Cardiac muscle cell (in vitro differentiated cells and primary cell): ENCODE data around the gene NRG3. TPM values are rescaled to one million over a fixed set of nuclear protein-coding genes. Genes with fewer than 3 reads are reported as not detected.

Experiments
- DNase-seq, 2 donors: peaks; one replicate each; pipeline versions ENCODE4 v3.0.0 to v3.0.0-alpha.2; 2010 to 2017; ENCODE audit warnings: low read depth in 1 of 2, low spot score in 1 of 2
- H3K27ac ChIP-seq: fragments of 200-600 bp; sonication (generic); 2 replicates; pipeline ENCODE4 v1.5.1; 2016
- H3K27me3 ChIP-seq: fragments of 200-600 bp; sonication (generic); 2 replicates; pipeline ENCODE4 v1.6.0; 2016; ENCODE audit warnings: control low read depth
- H3K36me3 ChIP-seq: fragments of 200-600 bp; sonication (generic); 2 replicates; pipeline ENCODE4 v1.5.1; 2016; ENCODE audit warnings: control low read depth
- H3K4me1 ChIP-seq: fragments of 200-600 bp; sonication (generic); 2 replicates; pipeline ENCODE4 v1.8.1; 2017; ENCODE audit warnings: low read depth, mild to moderate bottlenecking, mixed run types
- H3K4me3 ChIP-seq: fragments of 200-600 bp; sonication (generic); 2 replicates; pipeline ENCODE4 v1.5.1; 2016; ENCODE audit warnings: mild to moderate bottlenecking
- H3K9me3 ChIP-seq: fragments of 200-600 bp; sonication (generic); 2 replicates; pipeline ENCODE4 v1.5.1; 2017; ENCODE audit warnings: low read depth, mild to moderate bottlenecking, control low read depth
- polyA plus RNA-seq: library from polyadenylated mRNA; unstranded; fragments of >200 nt; fragmentation: Nextera tagmentation; extraction: Ambion mirVana; gene quantifications from 2 replicates; pipeline ENCODE4 v1.2.1, GENCODE V29; 2016
- total RNA-seq: library from RNA; depleted of rRNA; stranded (reverse); fragments of >200 nt; gene quantifications from 2 replicates; pipeline ENCODE4 v1.2.3, GENCODE V29; 2016
- TF ChIP-seq, protein P1 (sequence below): IDR thresholded peaks from 2 replicates; pipeline ENCODE4 v1.5.1; 2012; ENCODE audit warnings: low read depth, mild to moderate bottlenecking, low read length

NRG3 gene
- total and polyA plus RNA-seq, 2 experiments from 2014 or later = 0.48 to 0.55 TPM

DNA sequence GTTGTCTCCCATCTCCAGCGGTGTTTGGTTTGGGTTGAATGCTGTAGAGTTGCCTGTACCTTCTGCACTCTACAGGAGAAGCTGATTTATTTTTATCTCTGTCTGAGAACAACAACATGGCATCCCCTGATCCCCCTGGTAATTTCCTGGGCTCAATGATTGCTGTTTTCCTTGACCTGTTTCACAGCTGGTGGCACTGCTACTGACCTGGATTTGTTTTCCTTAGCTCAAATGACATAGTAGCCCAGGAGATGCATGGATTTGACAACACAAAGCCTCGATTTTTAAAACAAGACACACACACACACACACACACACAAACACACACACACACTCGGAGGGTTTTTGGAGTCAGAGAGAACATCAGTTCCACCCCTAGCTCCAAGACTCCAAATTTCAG lies 301.6 kb downstream of the NRG3 start:
- DNase-seq = no peak
- H3K9me3 ChIP-seq = no peaks in the 10 kb centered on the region
- no peak overlapping the region for H3K27ac ChIP-seq
- no peaks in the 10 kb centered on the region for H3K27me3 ChIP-seq
- TF ChIP-seq, protein P1, sequence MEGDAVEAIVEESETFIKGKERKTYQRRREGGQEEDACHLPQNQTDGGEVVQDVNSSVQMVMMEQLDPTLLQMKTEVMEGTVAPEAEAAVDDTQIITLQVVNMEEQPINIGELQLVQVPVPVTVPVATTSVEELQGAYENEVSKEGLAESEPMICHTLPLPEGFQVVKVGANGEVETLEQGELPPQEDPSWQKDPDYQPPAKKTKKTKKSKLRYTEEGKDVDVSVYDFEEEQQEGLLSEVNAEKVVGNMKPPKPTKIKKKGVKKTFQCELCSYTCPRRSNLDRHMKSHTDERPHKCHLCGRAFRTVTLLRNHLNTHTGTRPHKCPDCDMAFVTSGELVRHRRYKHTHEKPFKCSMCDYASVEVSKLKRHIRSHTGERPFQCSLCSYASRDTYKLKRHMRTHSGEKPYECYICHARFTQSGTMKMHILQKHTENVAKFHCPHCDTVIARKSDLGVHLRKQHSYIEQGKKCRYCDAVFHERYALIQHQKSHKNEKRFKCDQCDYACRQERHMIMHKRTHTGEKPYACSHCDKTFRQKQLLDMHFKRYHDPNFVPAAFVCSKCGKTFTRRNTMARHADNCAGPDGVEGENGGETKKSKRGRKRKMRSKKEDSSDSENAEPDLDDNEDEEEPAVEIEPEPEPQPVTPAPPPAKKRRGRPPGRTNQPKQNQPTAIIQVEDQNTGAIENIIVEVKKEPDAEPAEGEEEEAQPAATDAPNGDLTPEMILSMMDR = no peak
- H3K4me1 ChIP-seq = no peaks in the 10 kb centered on the region
- no peaks in the 10 kb centered on the region for H3K36me3 ChIP-seq
- no peak overlapping the region for H3K4me3 ChIP-seq

DNA sequence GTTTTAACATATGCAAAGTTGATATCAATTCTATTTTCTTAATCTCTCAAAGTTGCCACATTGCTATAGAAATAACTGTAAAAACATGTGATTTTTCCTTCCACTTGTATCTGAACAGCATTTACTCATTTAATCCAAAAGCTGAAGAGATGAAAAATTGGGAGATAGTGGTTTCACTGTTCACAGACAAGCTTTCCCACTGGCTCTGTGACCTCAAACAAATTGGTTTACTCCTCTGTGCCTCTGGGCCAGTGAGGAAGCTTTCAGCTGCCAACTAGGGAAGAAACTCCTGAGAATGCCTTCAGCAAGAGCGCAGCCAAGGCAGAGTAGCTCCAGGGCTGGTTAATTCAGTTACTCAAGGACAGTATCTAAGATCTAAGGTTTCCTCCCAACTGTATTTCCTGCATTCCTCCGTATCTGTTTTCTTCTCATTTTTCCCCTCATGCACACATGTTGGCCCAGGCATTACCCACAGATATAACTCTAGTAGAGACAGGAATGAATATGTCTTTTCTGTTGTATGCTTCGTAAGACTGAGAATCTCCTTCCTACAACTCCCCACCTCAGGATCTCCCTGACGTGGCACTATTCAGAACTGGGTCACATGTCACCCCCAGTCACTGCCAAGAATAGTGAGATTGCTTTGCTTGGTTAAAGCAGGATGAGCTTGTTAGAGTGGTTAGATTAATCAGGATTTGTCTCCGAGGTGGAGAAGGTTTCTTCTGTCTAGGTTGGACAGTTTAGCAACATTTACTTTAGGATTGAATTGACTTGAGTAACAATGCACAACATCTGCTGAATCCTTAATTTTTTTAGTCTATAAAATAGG lies 315.7 kb downstream of the NRG3 start:
- TF ChIP-seq, protein P1 = no peak
- no peak overlapping the region for H3K27ac ChIP-seq
- peak in 1 of 2 donors; percentile 26 for DNase-seq
- no peaks in the 10 kb centered on the region for H3K27me3 ChIP-seq
- H3K4me3 ChIP-seq = no peak overlapping the region
- no peaks in the 10 kb centered on the region for H3K36me3 ChIP-seq
- no peaks in the 10 kb centered on the region for H3K4me1 ChIP-seq
- H3K9me3 ChIP-seq = no peaks in the 10 kb centered on the region

DNA sequence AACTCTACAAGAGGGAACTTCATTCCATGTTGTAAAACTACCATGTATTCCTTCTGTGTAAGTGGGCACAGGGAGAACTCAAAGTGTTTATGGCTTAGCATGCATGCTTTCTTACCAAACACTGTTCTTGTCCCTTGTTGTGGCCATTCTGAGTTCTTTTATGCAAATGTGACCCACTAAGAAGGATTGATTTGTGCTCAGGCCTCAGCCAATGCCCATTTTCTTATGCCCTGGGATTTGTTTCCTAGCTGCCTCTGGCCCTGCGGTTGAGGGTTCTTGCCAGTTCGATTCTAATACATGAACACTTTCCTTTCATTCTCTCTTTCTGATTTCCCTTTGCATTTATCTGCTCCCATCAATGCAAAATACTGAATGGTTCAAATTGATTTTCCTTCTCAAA lies 316.7 kb downstream of the NRG3 start:
- H3K4me3 ChIP-seq = no peak overlapping the region
- no peaks in the 10 kb centered on the region for H3K4me1 ChIP-seq
- no peak for DNase-seq
- H3K27ac ChIP-seq = no peak overlapping the region
- no peaks in the 10 kb centered on the region for H3K27me3 ChIP-seq
- no peaks in the 10 kb centered on the region for H3K9me3 ChIP-seq
- TF ChIP-seq, protein P1 = no peak
- no peaks in the 10 kb centered on the region for H3K36me3 ChIP-seq

DNA sequence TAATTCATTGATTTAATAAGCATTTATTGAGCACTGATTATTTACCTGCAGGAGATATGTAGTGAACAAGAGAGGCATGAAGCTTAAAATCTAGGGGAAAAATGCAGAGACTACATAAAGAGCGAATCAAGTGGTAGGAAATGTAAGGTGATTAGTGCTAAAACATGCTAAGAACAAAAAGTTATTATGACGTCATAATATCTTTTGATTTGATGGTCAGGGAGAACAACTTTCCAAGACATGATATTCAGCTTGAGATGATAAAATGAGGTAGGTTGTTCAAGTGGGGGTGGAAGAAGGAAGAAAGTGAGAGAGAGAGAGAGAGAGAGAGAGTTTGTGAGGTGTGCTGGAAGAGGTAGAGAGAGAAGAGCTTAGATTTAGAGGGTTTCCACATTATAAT lies 317.7 kb downstream of the NRG3 start:
- no peak for DNase-seq
- Histone ChIP-seq H3K27ac (no peak overlapping the region), H3K4me1 (no peaks in the 10 kb centered on the region), H3K36me3 (no peaks in the 10 kb centered on the region), H3K4me3 (no peak overlapping the region), H3K9me3 (no peaks in the 10 kb centered on the region), H3K27me3 (no peaks in the 10 kb centered on the region)
- TF ChIP-seq, protein P1 = no peak

DNA sequence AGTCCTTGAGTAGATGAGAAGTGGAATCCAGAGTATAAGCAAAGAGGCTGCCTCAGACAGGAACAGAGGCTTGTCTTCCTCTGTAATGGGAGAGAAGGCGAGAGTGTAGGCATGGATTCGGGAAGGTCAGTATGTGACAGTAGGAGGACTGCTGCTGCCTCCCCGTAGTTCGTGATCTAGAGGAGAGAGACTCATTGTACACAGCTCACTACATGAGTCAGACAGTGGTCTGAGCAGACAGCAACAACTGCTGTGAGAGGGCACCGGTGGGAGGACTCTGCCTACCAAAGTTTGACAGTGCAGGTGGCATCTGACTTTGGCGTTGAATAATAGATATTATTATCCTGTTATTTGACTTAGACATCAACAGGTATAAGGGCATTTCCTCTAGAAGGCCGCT lies 319.4 kb downstream of the NRG3 start:
- H3K27ac ChIP-seq = no peak overlapping the region
- TF ChIP-seq, protein P1 = no peak
- H3K27me3 ChIP-seq = no peaks in the 10 kb centered on the region
- H3K4me1 ChIP-seq = no peaks in the 10 kb centered on the region
- H3K36me3 ChIP-seq = no peaks in the 10 kb centered on the region
- H3K9me3 ChIP-seq = no peaks in the 10 kb centered on the region
- H3K4me3 ChIP-seq = no peak overlapping the region
- no peak for DNase-seq
